ENCODE measurements around the gene GFOD1. TPM values are rescaled to one million over a fixed set of nuclear protein-coding genes. Genes with fewer than 3 reads are reported as not detected.
"Not testable (repeated sequence)": the region's sequence is repeated elsewhere in the genome, so short reads cannot be mapped to it uniquely, and the experiment has no call there.

Gene GFOD1
- total RNA-seq, 1 experiment from 2014 or later, result 1.3 TPM

GRCh38 chr6:13334953-13335352 lies 152.4 kb downstream of the GFOD1 start:
- no peaks in the 10 kb centered on the region; the same call in 1 of the 2 replicates for H3K27me3 ChIP-seq
- H3K4me3 ChIP-seq, result no peak overlapping the region
- no peaks in the 10 kb centered on the region for H3K9me3 ChIP-seq
- H3K36me3 ChIP-seq, result no peaks in the 10 kb centered on the region
- DNase-seq, result peak; percentile 78

GRCh38 chr6:13332349-13332706 lies 155.1 kb downstream of the GFOD1 start:
- no peaks in the 10 kb centered on the region; the same call in 1 of the 2 replicates for H3K27me3 ChIP-seq
- H3K9me3 ChIP-seq, result no peaks in the 10 kb centered on the region
- H3K4me3 ChIP-seq, result no peak overlapping the region
- no peaks in the 10 kb centered on the region for H3K36me3 ChIP-seq
- no peak for DNase-seq

DNA sequence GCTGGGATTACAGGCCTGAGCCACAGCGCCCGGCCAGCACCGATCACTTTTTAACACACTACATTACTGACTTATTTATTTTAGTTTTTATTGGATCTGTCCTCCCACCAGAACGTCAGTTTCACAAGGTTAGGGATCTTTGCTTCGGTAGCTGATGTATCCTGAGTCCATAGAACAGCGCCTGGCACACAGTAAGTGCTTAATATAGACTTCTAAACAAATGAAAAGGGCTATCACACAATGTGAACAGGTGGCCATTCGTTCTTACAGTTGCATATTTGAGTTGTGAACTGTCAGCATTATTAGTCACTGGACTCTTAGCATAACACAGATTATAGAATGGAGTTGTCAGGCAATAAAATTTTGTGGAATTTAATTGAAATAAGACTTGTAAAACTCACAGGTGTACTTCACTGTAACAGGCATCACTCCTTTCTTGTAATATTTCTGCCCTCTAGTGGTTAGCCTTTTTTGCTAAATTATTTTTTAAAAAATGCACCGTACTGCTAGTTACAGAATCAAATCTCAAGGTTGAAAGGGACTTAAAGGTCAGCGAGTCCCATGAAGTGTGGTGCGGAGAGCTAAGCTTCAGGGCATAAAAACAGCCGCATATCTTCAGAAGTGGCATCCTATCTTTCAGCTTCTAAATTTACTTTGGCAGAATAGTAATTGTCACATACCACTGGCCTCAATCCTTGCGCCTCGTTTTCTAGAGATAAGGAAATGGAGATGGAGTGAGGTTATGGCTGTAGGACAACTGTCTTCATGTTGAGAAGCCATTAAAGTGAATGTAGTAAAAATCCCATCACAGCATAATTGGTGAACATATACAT lies 155.7 kb downstream of the GFOD1 start:
- Histone ChIP-seq H3K4me3 (no peak overlapping the region), H3K27me3 (no peaks in the 10 kb centered on the region; the same call in 1 of the 2 replicates), H3K36me3 (no peaks in the 10 kb centered on the region), H3K9me3 (no peaks in the 10 kb centered on the region)
- DNase-seq, result no peak

DNA sequence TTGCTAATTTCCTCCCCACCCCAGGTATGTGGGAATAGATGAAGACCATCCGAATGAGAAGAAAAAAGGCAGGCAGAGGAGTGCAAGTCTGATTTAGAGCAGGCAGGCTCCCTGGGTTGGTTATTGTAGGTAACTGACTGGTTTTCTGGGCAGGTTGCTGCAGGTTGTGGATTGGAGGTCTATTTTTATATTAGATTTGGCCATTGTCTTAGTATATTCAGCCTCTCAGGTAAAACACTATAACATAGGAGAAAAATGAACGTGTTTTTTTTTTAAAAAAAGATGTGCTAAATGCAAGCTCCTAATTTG lies 158.6 kb downstream of the GFOD1 start:
- Histone ChIP-seq H3K4me3 (peak overlapping the region; percentile 97), H3K9me3 (no peaks in the 10 kb centered on the region), H3K27me3 (no peaks in the 10 kb centered on the region; the same call in 1 of the 2 replicates), H3K36me3 (peaks cover 14% of the 10 kb centered on the region)
- DNase-seq, result no peak

DNA sequence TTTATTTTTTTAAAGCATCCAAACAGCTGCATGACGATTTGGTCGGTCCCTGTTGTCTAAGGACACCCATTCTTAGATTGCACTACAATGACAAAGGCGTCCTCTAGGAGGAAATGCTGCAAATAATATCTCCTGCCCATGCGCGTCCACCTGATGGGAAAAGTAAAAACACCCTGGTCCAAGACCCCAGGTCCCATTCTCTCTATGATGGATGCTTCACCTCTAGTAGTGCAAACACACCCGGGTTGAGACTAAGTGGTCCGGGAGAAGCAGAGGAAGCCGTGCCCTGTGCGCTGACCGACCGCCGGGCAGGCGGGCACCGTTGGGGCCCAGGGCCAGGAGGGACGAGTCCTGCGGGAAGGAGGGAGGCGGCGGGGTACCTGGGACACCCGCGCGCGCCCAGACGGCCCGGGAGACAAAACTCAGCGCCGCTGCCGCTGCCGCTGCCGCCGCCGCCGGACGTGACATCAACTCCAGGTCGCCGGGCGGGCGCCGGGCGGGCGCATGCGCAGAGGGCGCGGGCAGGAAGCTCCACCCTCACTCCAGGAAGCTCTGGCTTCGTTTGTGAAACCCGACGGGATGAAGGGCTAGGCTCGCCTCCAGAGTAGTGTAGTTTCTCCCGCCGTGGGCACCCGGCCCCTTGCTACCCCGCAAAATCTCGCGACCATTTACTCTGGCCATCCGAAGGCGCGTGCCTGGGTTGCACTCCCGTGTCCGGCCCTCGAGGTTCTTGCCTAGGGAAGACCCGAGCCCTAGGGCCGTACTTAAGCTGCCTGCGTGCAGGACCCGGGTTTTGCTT lies 159.1 kb downstream of the GFOD1 start, which contains the start of gene TBC1D7:
Gene TBC1D7 (minus strand): TSS at position 462 of the 799 bp plus-strand sequence. CDS start 1,639 bp downstream, outside the sequence.
- peaks cover 14% of the 10 kb centered on the region for H3K36me3 ChIP-seq
- no peaks in the 10 kb centered on the region; the same call in 1 of the 2 replicates for H3K27me3 ChIP-seq
- DNase-seq, result peak; percentile 95
- H3K4me3 ChIP-seq, result peak within 1 kb of the TSS; percentile 97
- H3K9me3 ChIP-seq, result no peaks in the 10 kb centered on the region

DNA sequence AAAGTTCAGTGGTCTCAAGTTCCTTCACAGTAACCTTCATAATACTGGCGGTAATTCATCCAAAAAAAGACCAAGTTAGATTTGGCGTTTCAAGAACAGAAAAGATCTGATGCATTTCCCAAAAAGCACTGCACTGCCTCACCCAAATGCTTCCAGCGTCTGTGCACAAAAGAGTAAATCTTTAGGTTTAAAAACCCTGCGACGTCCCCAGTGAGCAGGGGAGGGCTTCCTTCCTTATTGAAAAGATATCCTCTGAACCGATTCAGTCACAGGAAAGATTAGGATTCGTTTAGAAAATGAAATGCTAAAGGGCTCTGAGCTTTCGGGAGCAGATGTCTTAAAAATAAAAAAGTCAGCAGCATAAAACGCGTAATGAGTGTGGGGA lies 159.7 kb downstream of the GFOD1 start:
- H3K27me3 ChIP-seq, result no peaks in the 10 kb centered on the region; the same call in 1 of the 2 replicates
- peaks cover 14% of the 10 kb centered on the region for H3K36me3 ChIP-seq
- peak overlapping the region; percentile 97 for H3K4me3 ChIP-seq
- H3K9me3 ChIP-seq, result no peaks in the 10 kb centered on the region
- no peak for DNase-seq

DNA sequence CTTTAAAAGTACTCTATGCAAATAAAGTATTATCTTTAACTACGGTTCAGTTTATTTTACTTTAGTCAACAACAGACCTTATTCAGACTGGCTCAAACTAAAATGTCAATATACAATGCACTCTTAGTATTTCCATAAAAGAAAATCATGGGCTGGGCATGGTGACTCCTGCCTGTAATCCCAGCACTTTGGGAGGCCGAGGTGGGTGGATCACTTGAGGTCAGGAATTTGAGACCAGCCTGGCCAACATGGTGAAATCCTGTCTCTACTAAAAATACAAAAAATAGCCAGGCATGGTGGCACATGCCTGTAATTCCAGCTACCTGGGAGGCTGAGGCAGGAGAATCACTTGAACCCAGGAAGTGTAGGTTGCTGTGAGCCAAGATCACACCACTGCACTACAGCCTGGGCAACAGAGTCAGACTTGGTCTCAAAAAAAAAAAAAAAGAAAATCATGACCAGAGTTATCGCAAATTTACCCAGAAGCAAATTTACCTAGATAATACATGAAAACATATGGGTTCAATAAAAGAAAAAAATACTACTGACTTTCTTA lies 161.3 kb downstream of the GFOD1 start:
- not testable (repeated sequence) for H3K27me3 ChIP-seq, DNase-seq, H3K4me3 ChIP-seq, H3K9me3 ChIP-seq
- peaks cover 23% of the 10 kb centered on the region for H3K36me3 ChIP-seq

- Histone ChIP-seq H3K4me3 (no peak overlapping the region), H3K9me3 (no peaks in the 10 kb centered on the region), H3K36me3 (peaks cover 61% of the 10 kb centered on the region), H3K27me3 (no peaks in the 10 kb centered on the region)
- DNase-seq, result no peak
These were observed 167.4 kb downstream of the GFOD1 start for GRCh38 chr6:13319891-13320564.

DNA sequence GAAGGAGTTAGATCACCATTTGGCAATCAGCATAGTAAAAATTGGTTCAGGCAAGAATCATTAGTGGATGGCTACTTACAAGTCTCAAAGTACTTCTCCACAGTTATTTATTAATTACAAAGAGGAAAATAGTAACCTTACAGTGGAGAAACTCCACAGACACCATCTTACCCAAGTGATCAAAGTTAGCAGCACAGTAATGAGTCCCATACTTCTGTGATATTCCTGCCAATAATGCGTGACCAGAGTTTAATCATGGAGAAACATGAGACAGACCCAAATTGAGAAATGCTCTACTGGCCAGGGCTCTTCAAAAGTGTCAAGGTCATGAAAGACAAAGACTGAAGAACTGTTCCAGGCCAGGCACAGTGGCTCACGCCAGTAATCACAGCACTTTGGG lies 168.6 kb downstream of the GFOD1 start:
- no peak overlapping the region for H3K4me3 ChIP-seq
- no peaks in the 10 kb centered on the region for H3K9me3 ChIP-seq
- H3K27me3 ChIP-seq, result no peaks in the 10 kb centered on the region
- DNase-seq, result no peak
- peaks cover 60% of the 10 kb centered on the region for H3K36me3 ChIP-seq

DNA sequence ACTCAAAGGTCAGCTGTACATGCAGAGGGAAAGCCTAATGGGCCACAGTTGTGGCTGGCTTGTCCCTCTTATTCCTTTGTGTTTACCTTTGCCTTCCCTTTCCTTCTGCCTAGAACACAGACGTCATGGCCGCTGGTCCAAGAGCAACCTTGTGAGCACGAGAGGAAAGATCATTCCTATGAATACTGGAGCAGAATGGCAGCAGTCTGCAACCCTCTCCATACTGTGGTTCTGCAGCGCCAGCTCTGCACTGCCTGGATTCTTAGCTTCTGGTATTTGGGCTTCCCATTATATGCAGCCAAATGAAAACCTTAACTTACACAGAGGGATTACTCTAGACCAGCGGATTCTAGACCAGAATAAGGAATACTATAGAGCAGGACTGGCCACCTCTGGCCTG lies 171.5 kb downstream of the GFOD1 start:
- Histone ChIP-seq H3K27me3 (no peaks in the 10 kb centered on the region), H3K36me3 (peaks cover 62% of the 10 kb centered on the region), H3K9me3 (no peaks in the 10 kb centered on the region), H3K4me3 (no peak overlapping the region)
- DNase-seq, result no peak

DNA sequence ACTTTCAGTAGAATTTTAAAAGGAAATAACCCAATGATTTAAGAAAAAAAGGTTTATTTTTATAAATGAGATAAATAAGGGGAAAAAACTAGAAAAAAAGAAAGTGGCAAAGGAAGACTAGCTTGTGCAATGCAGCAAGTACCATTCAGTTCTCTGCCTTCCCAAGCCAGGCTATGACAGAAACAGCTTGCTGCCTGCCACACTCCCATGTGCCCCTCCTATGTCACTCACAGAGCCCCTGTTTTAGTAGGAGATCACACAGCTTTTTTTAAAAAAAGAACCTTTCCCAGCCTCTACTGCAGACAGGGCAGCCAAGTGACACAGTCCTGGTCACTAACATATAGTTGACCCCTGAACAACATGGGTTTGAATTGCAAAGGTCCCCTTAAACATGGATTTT lies 172.6 kb downstream of the GFOD1 start:
- Histone ChIP-seq H3K9me3 (no peaks in the 10 kb centered on the region), H3K36me3 (peaks cover 54% of the 10 kb centered on the region), H3K27me3 (no peaks in the 10 kb centered on the region), H3K4me3 (no peak overlapping the region)
- DNase-seq, result no peak

DNA sequence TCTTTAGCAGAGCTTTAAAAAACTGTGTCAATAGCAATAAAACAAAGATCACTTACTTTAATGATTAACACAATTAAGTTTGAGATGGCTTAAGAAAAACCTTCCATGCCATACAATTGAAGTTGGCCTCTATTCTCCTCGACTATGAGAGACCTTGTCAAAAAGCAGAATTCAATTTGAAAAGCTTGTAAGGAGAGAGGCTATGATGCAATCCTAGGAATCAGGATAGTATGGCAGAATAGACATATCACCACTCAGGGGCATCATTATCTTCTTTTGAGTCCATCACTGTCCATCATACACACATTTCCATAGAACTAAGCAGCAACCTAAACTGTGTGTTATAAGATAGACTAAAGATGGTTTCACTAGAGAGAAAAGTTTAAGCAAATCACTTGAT lies 176.2 kb downstream of the GFOD1 start:
- no peaks in the 10 kb centered on the region for H3K9me3 ChIP-seq
- peaks cover 55% of the 10 kb centered on the region for H3K36me3 ChIP-seq
- DNase-seq, result no peak
- H3K4me3 ChIP-seq, result no peak overlapping the region
- H3K27me3 ChIP-seq, result no peaks in the 10 kb centered on the region

- Histone ChIP-seq H3K27me3 (no peaks in the 10 kb centered on the region), H3K4me3 (no peak overlapping the region), H3K36me3 (peaks cover 58% of the 10 kb centered on the region), H3K9me3 (no peaks in the 10 kb centered on the region)
- DNase-seq, result no peak
These were observed 179.1 kb downstream of the GFOD1 start for GRCh38 chr6:13308332-13308731.

Other genes starting within 250 kb of the GFOD1 start
- 36.2 and 40.6 TPM in 2 replicates for gene TBC1D7, start 159.1 kb downstream of the GFOD1 start, total RNA-seq (2014; rRNA removed; shearing (Covaris generic); ENCODE audit: low replicate concordance)
- 18.1 and 34.3 TPM in 2 replicates for gene SIRT5, start 87.0 kb upstream of the GFOD1 start, total RNA-seq (2014; rRNA removed; shearing (Covaris generic); ENCODE audit: low replicate concordance)
- gene NOL7, start 127.7 kb upstream of the GFOD1 start, total RNA-seq (2014; rRNA removed; shearing (Covaris generic); ENCODE audit: low replicate concordance), result 222 and 307 TPM in 2 replicates
- 45.2 and 62.2 TPM in 2 replicates for gene RANBP9, start 224.2 kb upstream of the GFOD1 start, total RNA-seq (2014; rRNA removed; shearing (Covaris generic); ENCODE audit: low replicate concordance)

Measured in MG63 (cell line).